ENCODE data around the gene PIP5K1B. TPM values are rescaled to one million over a fixed set of nuclear protein-coding genes. Genes with fewer than 3 reads are reported as not detected.

Gene PIP5K1B
- total RNA-seq, 1 experiment from 2014 or later, result not detected

GRCh38 chr9:68785965-68786364, 80.9 kb downstream of the PIP5K1B start:
- CTCF ChIA-PET, result no interaction called here
- POLR2A ChIA-PET (ENCODE audit: low non-redundant PET), result no interaction called here

GRCh38 chr9:68791169-68791568, 86.1 kb downstream of the PIP5K1B start:
- intact Hi-C loops (cut with micrococcal nuclease; ENCODE audit: unreplicated experiment), result no loop called here
- ChIA-PET CTCF (no interaction called here), POLR2A (ENCODE audit: low non-redundant PET) (no interaction called here)
- Histone ChIP-seq H3K9me3 (ENCODE audit: low read depth, low read length, poor library complexity, severe bottlenecking) (no peaks in the 10 kb centered on the region), H3K36me3 (ENCODE audit: insufficient read depth, low read length, poor library complexity, severe bottlenecking) (no peaks in the 10 kb centered on the region), H3K27me3 (replicated peaks; ENCODE audit: insufficient read depth, low read depth, low read length, poor library complexity) (peaks cover 43% of the 10 kb centered on the region), H3K27ac (ENCODE audit: low read depth, low read length, poor library complexity, severe bottlenecking) (no peak overlapping the region), H3K4me1 (ENCODE audit: insufficient read depth, low read length, poor library complexity, severe bottlenecking) (no peaks in the 10 kb centered on the region), H3K4me3 (ENCODE audit: low read depth, low read length, poor library complexity, severe bottlenecking) (no peak overlapping the region)
- BruUV-seq (replicated peaks), result no TSS peak
- DNase-seq (ENCODE audit: low spot score), result no peak
- TF ChIP-seq EZH2 (IDR thresholded peaks at IDR 0.05; ENCODE audit: borderline replicate concordance, low read depth, low read length, poor library complexity, severe bottlenecking) (no peak), CTCF (conservative IDR thresholded peaks at IDR 0.05; ENCODE audit: low read depth, low read length) (no peak)

More at GRCh38 chr9:68785965-68786364, 80.9 kb downstream of the PIP5K1B start:
- DNase-seq (ENCODE audit: low spot score), result no peak
- Histone ChIP-seq H3K4me1 (ENCODE audit: insufficient read depth, low read length, poor library complexity, severe bottlenecking) (peaks cover 3% of the 10 kb centered on the region), H3K9me3 (ENCODE audit: low read depth, low read length, poor library complexity, severe bottlenecking) (no peaks in the 10 kb centered on the region), H3K4me3 (ENCODE audit: low read depth, low read length, poor library complexity, severe bottlenecking) (no peak overlapping the region), H3K27me3 (replicated peaks; ENCODE audit: insufficient read depth, low read depth, low read length, poor library complexity) (peaks cover 6% of the 10 kb centered on the region), H3K36me3 (ENCODE audit: insufficient read depth, low read length, poor library complexity, severe bottlenecking) (no peaks in the 10 kb centered on the region), H3K27ac (ENCODE audit: low read depth, low read length, poor library complexity, severe bottlenecking) (no peak overlapping the region)
- no peak for TF ChIP-seq CTCF (conservative IDR thresholded peaks at IDR 0.05; ENCODE audit: low read depth, low read length)
- no peak for TF ChIP-seq EZH2 (IDR thresholded peaks at IDR 0.05; ENCODE audit: borderline replicate concordance, low read depth, low read length, poor library complexity, severe bottlenecking)
- intact Hi-C loops (cut with micrococcal nuclease; ENCODE audit: unreplicated experiment), result no loop called here
- BruUV-seq (replicated peaks), result no TSS peak

GRCh38 chr9:68793605-68794343, 88.7 kb downstream of the PIP5K1B start:
- CTCF ChIA-PET, result no interaction called here
- intact Hi-C loops (cut with micrococcal nuclease; ENCODE audit: unreplicated experiment), result no loop called here
- no TSS peak for BruUV-seq (replicated peaks)

More at GRCh38 chr9:68793605-68794343, 88.7 kb downstream of the PIP5K1B start:
- H3K27ac ChIP-seq (ENCODE audit: low read depth, low read length, poor library complexity, severe bottlenecking), result no peak overlapping the region
- no peak overlapping the region for H3K4me3 ChIP-seq (ENCODE audit: low read depth, low read length, poor library complexity, severe bottlenecking)
- H3K4me1 ChIP-seq (ENCODE audit: insufficient read depth, low read length, poor library complexity, severe bottlenecking), result no peaks in the 10 kb centered on the region
- POLR2A ChIA-PET (ENCODE audit: low non-redundant PET), result no interaction called here
- no peaks in the 10 kb centered on the region for H3K36me3 ChIP-seq (ENCODE audit: insufficient read depth, low read length, poor library complexity, severe bottlenecking)
- TF ChIP-seq CTCF (conservative IDR thresholded peaks at IDR 0.05; ENCODE audit: low read depth, low read length), result no peak
- TF ChIP-seq EZH2 (IDR thresholded peaks at IDR 0.05; ENCODE audit: borderline replicate concordance, low read depth, low read length, poor library complexity, severe bottlenecking), result no peak
- H3K27me3 ChIP-seq (replicated peaks; ENCODE audit: insufficient read depth, low read depth, low read length, poor library complexity), result peaks cover 69% of the 10 kb centered on the region
- DNase-seq (ENCODE audit: low spot score), result no peak
- no peaks in the 10 kb centered on the region for H3K9me3 ChIP-seq (ENCODE audit: low read depth, low read length, poor library complexity, severe bottlenecking)
